Activated T-helper 1 cell treated with anti-CD3 and anti-CD28 coated beads, Interleukin-12 subunit alpha, Interleukin-12 subunit beta, Interleukin-2, Interleukin-4 antibody, amounts not matched to agents 30 ng/mL and 10 ng/mL and 1 ng/mL, durations not matched to agents 14 hours and 24 hours and 36 hours (primary cell): Measurements from ENCODE around the gene YARS2. TPM values are rescaled to one million over a fixed set of nuclear protein-coding genes. Genes with fewer than 3 reads are reported as not detected.
"Not testable (repeated sequence)": the region's sequence is repeated elsewhere in the genome, so short reads cannot be mapped to it uniquely, and the experiment has no call there.

ENCODE experiments used
- DNase-seq: peaks from one replicate; pipeline ENCODE4 v3.0.0; 2021; ENCODE audit warnings: low spot score
- H3K27ac Mint-ChIP-seq: one replicate; pipeline ENCODE4 v1.8.0; 2021; ENCODE audit warnings: mild to moderate bottlenecking, mixed read lengths
- H3K27me3 Mint-ChIP-seq: one replicate; pipeline ENCODE4 v1.8.0; 2022; ENCODE audit warnings: mild to moderate bottlenecking, moderate library complexity, mixed read lengths; ENCODE audit not compliant: insufficient read depth
- H3K36me3 Mint-ChIP-seq: one replicate; pipeline ENCODE4 v1.8.0; 2021; ENCODE audit warnings: low read depth, mixed read lengths
- H3K4me1 Mint-ChIP-seq: one replicate; pipeline ENCODE4 v1.8.0; 2021; ENCODE audit warnings: low read depth, mixed read lengths
- H3K4me3 Mint-ChIP-seq: one replicate; pipeline ENCODE4 v1.8.0; 2021; ENCODE audit warnings: mild to moderate bottlenecking, moderate library complexity, mixed read lengths
- H3K9me3 Mint-ChIP-seq: one replicate; pipeline ENCODE4 v1.8.0; 2021; ENCODE audit warnings: mixed read lengths
- intact Hi-C: fragments of 100-400 bp; cut with micrococcal nuclease; formaldehyde crosslinking; loops from one replicate; pipeline ENCODE4 v1.15.1; 2024
- total RNA-seq: library from RNA; stranded (reverse); gene quantifications from 2 replicates; pipeline ENCODE4 v1.2.3, GENCODE V29; 2022

The YARS2 gene
- total RNA-seq, 1 donor from 2014 or later = 28.2 TPM

DNA sequence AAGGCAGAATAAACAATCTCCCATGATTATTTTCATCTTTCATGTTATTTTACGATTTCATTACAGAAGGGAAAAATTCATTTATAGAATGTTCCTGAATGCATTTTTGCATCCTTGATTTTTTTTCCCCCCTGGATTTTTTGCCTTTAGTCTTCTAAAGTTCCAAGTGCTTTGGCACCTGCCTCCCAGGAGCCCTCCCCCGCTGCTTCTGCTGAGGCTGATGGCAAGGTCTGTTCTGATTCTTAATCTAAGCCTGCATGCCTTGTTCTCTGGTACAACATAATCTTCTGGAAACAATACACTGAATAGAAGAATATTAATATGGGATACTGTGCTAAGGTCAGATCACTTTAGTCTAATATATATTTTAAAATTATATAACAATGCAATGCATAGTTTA is 18.0 kb downstream of the YARS2 start:
- intact Hi-C loops = no loop called here
- no peak overlapping the region for H3K27ac Mint-ChIP-seq

GRCh38 chr12:32736445-32736844 is 19.3 kb downstream of the YARS2 start:
- no peak for DNase-seq
- H3K4me3 Mint-ChIP-seq = no peak overlapping the region
- H3K27me3 Mint-ChIP-seq = no peaks in the 10 kb centered on the region
- no peaks in the 10 kb centered on the region for H3K4me1 Mint-ChIP-seq
- H3K27ac Mint-ChIP-seq = no peak overlapping the region
- intact Hi-C loops = no loop called here
- H3K36me3 Mint-ChIP-seq = peaks cover 33% of the 10 kb centered on the region
- H3K9me3 Mint-ChIP-seq = no peaks in the 10 kb centered on the region

More for the DNA sequence above, 18.0 kb downstream of the YARS2 start:
- H3K27me3 Mint-ChIP-seq = no peaks in the 10 kb centered on the region
- no peak for DNase-seq
- no peak overlapping the region for H3K4me3 Mint-ChIP-seq
- H3K4me1 Mint-ChIP-seq = no peaks in the 10 kb centered on the region
- H3K9me3 Mint-ChIP-seq = no peaks in the 10 kb centered on the region
- peaks cover 34% of the 10 kb centered on the region for H3K36me3 Mint-ChIP-seq

GRCh38 chr12:32734952-32735351 is 20.7 kb downstream of the YARS2 start:
- H3K4me1 Mint-ChIP-seq = no peaks in the 10 kb centered on the region
- intact Hi-C loops = no loop called here
- H3K9me3 Mint-ChIP-seq = no peaks in the 10 kb centered on the region
- H3K27me3 Mint-ChIP-seq = no peaks in the 10 kb centered on the region
- no peak for DNase-seq
- H3K36me3 Mint-ChIP-seq = peaks cover 31% of the 10 kb centered on the region
- no peak overlapping the region for H3K27ac Mint-ChIP-seq
- no peak overlapping the region for H3K4me3 Mint-ChIP-seq

DNA sequence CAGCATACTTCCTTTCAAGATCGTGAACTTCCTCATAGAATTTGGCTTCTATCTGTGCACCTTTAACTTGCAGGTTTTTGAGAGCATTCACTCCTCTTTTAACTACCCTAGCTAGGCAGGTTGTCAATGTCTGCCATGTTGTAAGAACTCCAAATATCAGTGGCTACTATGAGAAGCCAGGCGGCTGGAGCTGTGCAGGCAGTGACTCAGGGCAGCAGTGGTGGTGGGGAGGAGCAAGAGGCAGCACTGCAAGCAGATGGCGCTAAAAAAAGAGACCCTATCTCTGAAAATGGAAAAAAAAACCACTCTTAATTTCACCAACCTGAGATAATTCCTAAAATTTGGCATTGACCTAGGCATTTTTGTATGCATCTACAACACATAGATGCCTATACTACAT is 28.5 kb downstream of the YARS2 start:
- Mint-ChIP-seq H3K4me1 (no peaks in the 10 kb centered on the region), H3K36me3 (peaks cover 25% of the 10 kb centered on the region), H3K27me3 (no peaks in the 10 kb centered on the region), H3K4me3 (no peak overlapping the region), H3K27ac (peak overlapping the region; percentile 49), H3K9me3 (no peaks in the 10 kb centered on the region)
- intact Hi-C loops = no loop called here
- DNase-seq = no peak

- Mint-ChIP-seq H3K4me1 (no peaks in the 10 kb centered on the region), H3K27ac (peak overlapping the region; percentile 8), H3K27me3 (no peaks in the 10 kb centered on the region), H3K36me3 (peaks cover 26% of the 10 kb centered on the region), H3K4me3 (no peak overlapping the region), H3K9me3 (no peaks in the 10 kb centered on the region)
- intact Hi-C loops = no loop called here
- no peak for DNase-seq
These were observed 29.4 kb downstream of the YARS2 start for GRCh38 chr12:32726286-32726685.

DNA sequence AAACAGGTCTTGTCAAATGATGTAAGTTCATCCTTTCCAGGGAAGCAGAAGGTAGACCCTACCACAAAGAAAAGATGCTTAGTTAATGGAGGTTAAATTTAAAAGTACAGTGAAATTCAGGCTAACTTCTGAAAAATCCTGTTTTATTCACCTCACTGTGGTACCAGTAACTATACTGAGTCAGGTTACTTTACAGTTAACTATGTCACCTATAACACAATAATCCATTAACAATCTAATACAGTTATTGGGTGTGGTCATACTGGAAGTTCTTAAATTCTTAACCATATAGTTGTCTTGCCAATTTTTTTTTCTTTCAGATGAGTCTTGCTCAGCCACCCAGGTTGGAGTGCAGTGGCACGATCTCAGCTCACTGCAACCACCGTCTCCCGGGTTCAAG is 30.4 kb downstream of the YARS2 start:
- DNase-seq, intact Hi-C loops: not testable (repeated sequence)
- peaks cover 29% of the 10 kb centered on the region for H3K36me3 Mint-ChIP-seq

GRCh38 chr12:32718926-32719325 is 36.8 kb downstream of the YARS2 start:
- H3K27me3 Mint-ChIP-seq = no peaks in the 10 kb centered on the region
- H3K4me1 Mint-ChIP-seq = no peaks in the 10 kb centered on the region
- intact Hi-C loops = no loop called here
- no peak for DNase-seq
- no peaks in the 10 kb centered on the region for H3K9me3 Mint-ChIP-seq
- no peak overlapping the region for H3K4me3 Mint-ChIP-seq
- H3K27ac Mint-ChIP-seq = no peak overlapping the region
- H3K36me3 Mint-ChIP-seq = peaks cover 13% of the 10 kb centered on the region

More for the DNA sequence above, 30.4 kb downstream of the YARS2 start:
- H3K27ac Mint-ChIP-seq, H3K27me3 Mint-ChIP-seq, H3K4me3 Mint-ChIP-seq, H3K9me3 Mint-ChIP-seq, H3K4me1 Mint-ChIP-seq: not testable (repeated sequence)

GRCh38 chr12:32714772-32715171 is 40.9 kb downstream of the YARS2 start:
- Mint-ChIP-seq H3K36me3 (peaks cover 19% of the 10 kb centered on the region), H3K4me1 (no peaks in the 10 kb centered on the region), H3K9me3 (no peaks in the 10 kb centered on the region), H3K4me3 (no peak overlapping the region), H3K27ac (no peak overlapping the region), H3K27me3 (no peaks in the 10 kb centered on the region)
- DNase-seq = no peak
- intact Hi-C loops = no loop called here

GRCh38 chr12:32708926-32709325 is 46.8 kb downstream of the YARS2 start:
- H3K4me1 Mint-ChIP-seq = peaks cover 14% of the 10 kb centered on the region
- intact Hi-C loops = loop anchor here (5.0 kb wide), 1 partner anchor 33 kb away; no protein-coding TSS in a partner anchor
- H3K36me3 Mint-ChIP-seq = peaks cover 19% of the 10 kb centered on the region
- H3K27ac Mint-ChIP-seq = no peak overlapping the region
- H3K9me3 Mint-ChIP-seq = no peaks in the 10 kb centered on the region
- no peaks in the 10 kb centered on the region for H3K27me3 Mint-ChIP-seq
- no peak overlapping the region for H3K4me3 Mint-ChIP-seq
- no peak for DNase-seq

DNA sequence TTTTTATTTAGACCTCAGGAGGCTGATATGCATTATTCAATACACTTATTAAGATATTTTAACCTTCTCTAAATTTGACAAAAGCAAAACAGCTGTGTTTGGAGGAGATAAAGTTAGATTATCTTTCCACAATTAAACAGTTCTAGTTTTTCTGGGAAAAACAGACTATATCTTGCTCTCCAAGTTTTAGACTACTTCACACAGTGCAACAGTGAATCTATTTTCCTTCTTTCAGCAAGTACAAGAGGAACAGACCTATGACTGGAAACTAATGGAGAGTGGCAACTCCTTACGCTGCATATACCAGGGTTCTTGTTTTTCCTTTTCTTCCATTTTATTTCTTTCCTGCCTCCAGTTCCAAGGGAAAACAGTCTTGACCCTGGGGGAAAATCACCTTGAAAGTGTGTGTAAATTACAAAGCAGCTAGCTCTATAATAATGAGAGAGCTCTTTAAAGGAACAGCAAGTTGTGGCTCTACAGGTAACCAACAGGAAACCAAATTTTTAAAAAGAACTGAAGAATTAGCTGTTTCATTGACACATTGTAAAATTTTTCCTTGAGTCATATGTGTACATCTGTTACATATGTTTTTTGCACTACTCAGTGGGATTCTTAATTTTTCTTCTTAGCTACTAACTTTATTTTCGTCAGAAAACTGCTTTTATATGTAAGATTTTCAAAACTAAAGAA is 49.2 kb downstream of the YARS2 start:
- intact Hi-C loops = loop anchor here (2.0 to 5.0 kb wide), 4 partner anchors 14 to 48 kb away; partner anchors contain the start of gene YARS2

DNA sequence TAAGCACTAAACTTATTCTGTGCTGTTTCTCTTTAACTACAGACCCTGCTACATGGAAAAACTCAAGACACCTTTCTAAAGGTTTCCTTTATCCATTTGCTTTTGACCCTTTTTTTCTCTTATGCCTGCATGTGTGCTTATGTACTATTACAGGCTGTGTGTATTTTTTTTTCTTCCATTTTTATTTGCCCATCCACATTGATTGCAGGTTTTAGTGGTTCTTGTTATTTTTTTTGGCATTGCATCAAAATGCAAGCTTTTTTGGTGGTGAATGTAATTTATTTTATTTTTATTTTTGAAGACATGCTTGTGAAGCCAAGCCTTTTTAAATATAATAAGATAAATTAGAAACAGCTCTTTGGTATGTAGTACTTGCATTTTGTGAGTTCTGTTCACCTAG is 49.9 kb downstream of the YARS2 start:
- no peaks in the 10 kb centered on the region for H3K9me3 Mint-ChIP-seq
- H3K27ac Mint-ChIP-seq = no peak overlapping the region
- H3K27me3 Mint-ChIP-seq = no peaks in the 10 kb centered on the region
- H3K4me1 Mint-ChIP-seq = peaks cover 26% of the 10 kb centered on the region
- intact Hi-C loops = loop anchor here (2.0 to 5.0 kb wide), 4 partner anchors 13 to 49 kb away; partner anchors contain the start of gene YARS2
- no peak for DNase-seq
- no peak overlapping the region for H3K4me3 Mint-ChIP-seq
- H3K36me3 Mint-ChIP-seq = peaks cover 10% of the 10 kb centered on the region

More for the DNA sequence above, 49.2 kb downstream of the YARS2 start:
- Mint-ChIP-seq H3K27ac (peak overlapping the region; percentile 64), H3K9me3 (no peaks in the 10 kb centered on the region), H3K27me3 (no peaks in the 10 kb centered on the region), H3K4me3 (peak overlapping the region; percentile 45), H3K36me3 (peaks cover 15% of the 10 kb centered on the region), H3K4me1 (peaks cover 26% of the 10 kb centered on the region)
- DNase-seq = no peak

GRCh38 chr12:32702946-32703345 is 52.8 kb downstream of the YARS2 start:
- H3K27me3 Mint-ChIP-seq = no peaks in the 10 kb centered on the region
- no peak overlapping the region for H3K4me3 Mint-ChIP-seq

GRCh38 chr12:32702473-32702872 is 53.2 kb downstream of the YARS2 start:
- Mint-ChIP-seq H3K27ac (no peak overlapping the region), H3K36me3 (peaks cover 6% of the 10 kb centered on the region), H3K9me3 (no peaks in the 10 kb centered on the region), H3K4me3 (no peak overlapping the region), H3K4me1 (peaks cover 28% of the 10 kb centered on the region), H3K27me3 (no peaks in the 10 kb centered on the region)
- DNase-seq = no peak
- intact Hi-C loops = no loop called here

More at GRCh38 chr12:32702946-32703345, 52.8 kb downstream of the YARS2 start:
- H3K9me3 Mint-ChIP-seq = no peaks in the 10 kb centered on the region
- H3K4me1 Mint-ChIP-seq = peaks cover 26% of the 10 kb centered on the region
- no peak for DNase-seq
- intact Hi-C loops = no loop called here
- peaks cover 6% of the 10 kb centered on the region for H3K36me3 Mint-ChIP-seq
- H3K27ac Mint-ChIP-seq = no peak overlapping the region
